DND-41 (cell line): Measurements from ENCODE around the gene AHNAK.

ENCODE experiments used
- ATAC-seq: fragments of 200-7000 bp; cut with Tn5 transposase; 3 replicates; pipeline ENCODE4 v1.9.1; 2021; ENCODE audit warnings: low read depth; ENCODE audit not compliant: insufficient read depth
- DNase-seq: peaks from one replicate; pipeline ENCODE4 v3.0.0-alpha.2; 2020
- H2AFZ ChIP-seq: 2 replicates; pipeline ENCODE4 v1.6.0; 2012; ENCODE audit warnings: low read depth, low read length
- H3K27ac ChIP-seq: 2 replicates; pipeline ENCODE4 v1.5.1; 2012; ENCODE audit warnings: low read length, inconsistent platforms
- H3K27me3 ChIP-seq: fragments of 200-600 bp; sonication (generic); 2 replicates; pipeline ENCODE4 v1.6.0; 2012; ENCODE audit warnings: low read length, mild to moderate bottlenecking, inconsistent platforms; ENCODE audit not compliant: insufficient read depth, poor library complexity
- H3K36me3 ChIP-seq: 2 replicates; pipeline ENCODE4 v1.5.1; 2012; ENCODE audit warnings: low read length, inconsistent platforms; ENCODE audit not compliant: insufficient read depth
- H3K4me1 ChIP-seq: 2 replicates; pipeline ENCODE4 v1.5.1; 2012; ENCODE audit warnings: mild to moderate bottlenecking, low read length; ENCODE audit not compliant: insufficient read depth
- H3K4me2 ChIP-seq: 2 replicates; pipeline ENCODE4 v1.6.0; 2012; ENCODE audit warnings: mild to moderate bottlenecking, moderate library complexity, low read length, inconsistent platforms; ENCODE audit not compliant: insufficient read depth
- H3K4me3 ChIP-seq, 2 experiments: fragments of 200-600 bp in 1 of 2; shearing (Covaris generic) in 1 of 2; 2 replicates each; pipeline ENCODE4 v1.5.1; 2012 to 2016; ENCODE audit warnings: inconsistent platforms in 2 of 2, low read length in 2 of 2, mild to moderate bottlenecking in 2 of 2, low read depth in 1 of 2, moderate library complexity in 1 of 2
- H3K79me2 ChIP-seq: 2 replicates; pipeline ENCODE4 v1.6.0; 2012; ENCODE audit warnings: low read length, inconsistent platforms; ENCODE audit not compliant: insufficient read depth
- H3K9ac ChIP-seq: 2 replicates; pipeline ENCODE4 v1.6.0; 2012; ENCODE audit warnings: low read depth, mild to moderate bottlenecking, inconsistent platforms, low read length, moderate library complexity
- H3K9me3 ChIP-seq: 2 replicates; pipeline ENCODE4 v1.5.1; 2012; ENCODE audit warnings: low read length, moderate library complexity, mild to moderate bottlenecking, inconsistent platforms; ENCODE audit not compliant: insufficient read depth, severe bottlenecking
- H4K20me1 ChIP-seq: 2 replicates; pipeline ENCODE4 v1.6.0; 2012; ENCODE audit warnings: low read length; ENCODE audit not compliant: insufficient read depth
- CTCF ChIP-seq: IDR thresholded peaks from 2 replicates; pipeline ENCODE4 v1.5.1; 2012; ENCODE audit warnings: borderline replicate concordance, low read length, moderate library complexity, mild to moderate bottlenecking; ENCODE audit not compliant: poor library complexity, severe bottlenecking; ENCODE audit errors: extremely low read depth
- EZH2 ChIP-seq: IDR thresholded peaks from 3 replicates; pipeline ENCODE4 v1.6.1; 2012; ENCODE audit warnings: borderline replicate concordance, low read depth, mild to moderate bottlenecking, moderate library complexity, low read length, inconsistent platforms; ENCODE audit not compliant: severe bottlenecking

AHNAK gene

DNA sequence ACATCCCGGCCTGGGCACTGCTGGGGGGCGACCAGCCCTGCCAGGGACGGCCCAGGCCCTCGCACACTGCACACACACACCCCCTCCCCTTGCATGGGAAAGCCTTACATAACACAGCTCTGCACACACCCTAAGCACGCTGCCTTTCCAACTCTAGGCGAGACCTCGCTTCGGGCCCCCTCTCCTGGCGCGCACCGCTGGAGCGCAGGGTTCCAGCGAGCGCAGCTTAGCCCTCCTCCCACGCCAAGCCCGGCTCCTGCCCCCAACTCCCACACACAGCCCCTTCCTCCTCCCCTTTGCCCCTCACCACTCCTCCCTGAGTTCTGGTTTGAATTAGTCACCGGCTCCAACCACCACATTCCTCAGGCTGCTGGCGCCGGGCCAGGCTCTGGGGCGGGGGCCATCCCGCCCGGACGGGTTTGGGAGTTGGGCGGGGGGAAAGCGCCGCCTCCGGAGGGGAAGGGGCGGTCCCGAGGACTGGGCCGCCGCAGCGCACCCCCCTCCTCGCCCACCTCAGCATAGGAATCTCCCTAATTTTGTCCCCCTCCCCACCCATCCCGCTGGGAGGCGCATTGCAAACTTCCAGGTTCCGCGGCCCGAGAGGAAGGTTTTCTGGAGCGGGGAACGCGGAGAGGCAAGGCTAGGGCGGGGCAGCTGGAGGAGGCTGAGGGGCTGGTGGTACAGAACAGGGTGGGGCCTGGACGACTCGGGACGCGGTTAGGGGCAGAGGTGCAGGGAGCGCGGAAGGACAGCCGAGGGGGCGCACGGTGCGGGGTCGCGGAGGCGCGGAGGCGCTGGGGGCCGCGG is 966 bp downstream of the AHNAK start:
- Histone ChIP-seq H3K9ac (no peak overlapping the region), H3K27me3 (peaks cover 63% of the 10 kb centered on the region), H3K4me3 (0 out of 4 replicates have a peak overlapping the region, but pooled peaks of 1 of the 2 experiments have one; percentile 2), H3K4me1 (peaks cover 27% of the 10 kb centered on the region), H3K36me3 (no peaks in the 10 kb centered on the region), H3K79me2 (no peaks in the 10 kb centered on the region), H2AFZ (no peak overlapping the region), H3K4me2 (peak overlapping the region; percentile 41), H3K27ac (no peak overlapping the region), H4K20me1 (peaks cover 11% of the 10 kb centered on the region; the same call in 1 of the 2 replicates), H3K9me3 (no peaks in the 10 kb centered on the region)
- peak; percentile 22 for TF ChIP-seq CTCF
- peak; percentile 35 for TF ChIP-seq EZH2
- peak; percentile 49 for ATAC-seq
- peak; percentile 52 for DNase-seq

- H3K36me3 ChIP-seq, result no peaks in the 10 kb centered on the region
- peaks cover 63% of the 10 kb centered on the region for H3K27me3 ChIP-seq
- ATAC-seq, result no peak
- H3K27ac ChIP-seq, result no peak overlapping the region
- H3K9me3 ChIP-seq, result no peaks in the 10 kb centered on the region
- 0 out of 4 replicates have a peak overlapping the region, but pooled peaks of 1 of the 2 experiments have one; percentile 2 for H3K4me3 ChIP-seq
- H4K20me1 ChIP-seq, result peaks cover 11% of the 10 kb centered on the region; the same call in 1 of the 2 replicates
- TF ChIP-seq EZH2 (peak; percentile 7), CTCF (no peak)
- H3K9ac ChIP-seq, result no peak overlapping the region
- no peak overlapping the region for H2AFZ ChIP-seq
- peaks cover 27% of the 10 kb centered on the region for H3K4me1 ChIP-seq
- H3K79me2 ChIP-seq, result no peaks in the 10 kb centered on the region
- peak overlapping the region; percentile 41 for H3K4me2 ChIP-seq
- DNase-seq, result no peak
Observed at GRCh38 chr11:62544581-62545436, 1.8 kb downstream of the AHNAK start.

- no peak for TF ChIP-seq CTCF
- H2AFZ ChIP-seq, result no peak overlapping the region
- no peaks in the 10 kb centered on the region for H3K36me3 ChIP-seq
- H3K4me3 ChIP-seq, result no peak overlapping the region
- no peak overlapping the region for H3K27ac ChIP-seq
- H3K9ac ChIP-seq, result no peak overlapping the region
- H3K4me2 ChIP-seq, result no peak overlapping the region
- H3K9me3 ChIP-seq, result no peaks in the 10 kb centered on the region
- ATAC-seq, result no peak
- H3K27me3 ChIP-seq, result peaks cover 62% of the 10 kb centered on the region
- no peaks in the 10 kb centered on the region for H3K79me2 ChIP-seq
- DNase-seq, result no peak
- H4K20me1 ChIP-seq, result peaks cover 11% of the 10 kb centered on the region; the same call in 1 of the 2 replicates
- H3K4me1 ChIP-seq, result peaks cover 27% of the 10 kb centered on the region
Observed at GRCh38 chr11:62543680-62544444, 2.7 kb downstream of the AHNAK start.
